ENCODE data around the gene PERCC1.

The PERCC1 gene

DNA sequence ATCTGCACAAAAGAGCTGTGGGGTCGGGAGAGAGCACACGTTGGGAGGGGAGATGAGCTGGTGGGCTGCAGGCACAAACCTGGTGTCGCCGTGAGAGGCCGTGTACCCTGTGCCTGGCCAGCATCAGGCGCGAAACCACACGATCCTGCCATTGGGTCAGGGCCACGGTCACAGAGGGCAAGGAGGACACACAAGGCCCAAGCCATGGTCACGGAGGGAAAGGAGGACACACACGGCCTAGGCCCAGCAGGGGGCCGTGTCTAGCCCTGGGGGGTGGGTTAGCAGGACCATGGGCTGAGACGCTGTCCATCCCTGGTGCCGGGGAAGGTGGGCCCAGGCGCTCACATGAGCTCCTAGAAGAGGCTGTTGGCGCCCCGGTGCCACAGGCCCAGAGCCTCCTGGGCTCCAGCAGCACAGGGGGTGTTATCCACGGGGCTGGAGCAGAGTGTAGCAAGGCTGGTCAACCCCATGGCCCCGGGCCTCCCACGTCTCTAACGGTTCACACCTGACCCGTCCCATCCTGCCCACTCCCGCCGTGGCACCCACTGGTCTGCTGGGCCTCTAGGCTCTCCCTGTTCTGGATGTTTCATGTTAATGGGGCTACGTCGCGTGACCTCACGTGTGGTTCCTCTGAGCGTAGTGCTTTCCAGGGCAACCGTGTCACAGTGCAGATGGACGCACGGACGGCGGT lies 21.0 kb downstream of the PERCC1 start:
- TF ChIP-seq, protein P1, sequence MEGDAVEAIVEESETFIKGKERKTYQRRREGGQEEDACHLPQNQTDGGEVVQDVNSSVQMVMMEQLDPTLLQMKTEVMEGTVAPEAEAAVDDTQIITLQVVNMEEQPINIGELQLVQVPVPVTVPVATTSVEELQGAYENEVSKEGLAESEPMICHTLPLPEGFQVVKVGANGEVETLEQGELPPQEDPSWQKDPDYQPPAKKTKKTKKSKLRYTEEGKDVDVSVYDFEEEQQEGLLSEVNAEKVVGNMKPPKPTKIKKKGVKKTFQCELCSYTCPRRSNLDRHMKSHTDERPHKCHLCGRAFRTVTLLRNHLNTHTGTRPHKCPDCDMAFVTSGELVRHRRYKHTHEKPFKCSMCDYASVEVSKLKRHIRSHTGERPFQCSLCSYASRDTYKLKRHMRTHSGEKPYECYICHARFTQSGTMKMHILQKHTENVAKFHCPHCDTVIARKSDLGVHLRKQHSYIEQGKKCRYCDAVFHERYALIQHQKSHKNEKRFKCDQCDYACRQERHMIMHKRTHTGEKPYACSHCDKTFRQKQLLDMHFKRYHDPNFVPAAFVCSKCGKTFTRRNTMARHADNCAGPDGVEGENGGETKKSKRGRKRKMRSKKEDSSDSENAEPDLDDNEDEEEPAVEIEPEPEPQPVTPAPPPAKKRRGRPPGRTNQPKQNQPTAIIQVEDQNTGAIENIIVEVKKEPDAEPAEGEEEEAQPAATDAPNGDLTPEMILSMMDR (IDR thresholded peaks at IDR 0.05; ENCODE audit: low read depth, low read length): no peak
- no peak for DNase-seq
- H3K9me3 ChIP-seq (ENCODE audit: severe bottlenecking): no peaks in the 10 kb centered on the region
- H3K27ac ChIP-seq: no peak overlapping the region
- peaks cover 49% of the 10 kb centered on the region for H3K36me3 ChIP-seq
- no peaks in the 10 kb centered on the region for H3K27me3 ChIP-seq (ENCODE audit: insufficient read depth, low read depth, severe bottlenecking)
- no peak overlapping the region for H3K4me3 ChIP-seq (ENCODE audit: low read depth, low read length)

DNA sequence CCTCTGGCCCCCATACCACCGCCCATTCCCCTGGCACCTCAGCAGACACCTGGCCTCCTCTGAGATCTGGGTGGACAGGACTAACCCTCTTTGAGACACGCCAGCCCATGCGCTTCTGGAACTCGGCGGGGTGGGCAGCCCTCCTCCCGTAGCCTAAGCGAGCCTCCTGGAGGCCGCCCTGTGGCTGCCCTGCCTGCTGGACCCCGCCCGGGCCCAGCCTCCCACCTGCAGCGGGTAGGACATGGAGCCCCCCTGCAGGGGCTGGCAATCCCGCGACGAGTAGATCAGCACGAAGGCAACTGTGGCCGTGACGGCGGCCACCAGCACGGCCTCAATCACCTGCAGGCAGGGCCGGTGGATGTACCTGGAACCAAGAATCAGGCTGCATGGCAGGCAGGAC lies 21.7 kb downstream of the PERCC1 start:
- no peak for DNase-seq
- Histone ChIP-seq H3K27me3 (ENCODE audit: insufficient read depth, low read depth, severe bottlenecking) (no peaks in the 10 kb centered on the region), H3K4me3 (ENCODE audit: low read depth, low read length) (no peak overlapping the region), H3K36me3 (peaks cover 49% of the 10 kb centered on the region), H3K9me3 (ENCODE audit: severe bottlenecking) (no peaks in the 10 kb centered on the region), H3K27ac (no peak overlapping the region)
- TF ChIP-seq, protein P1 (IDR thresholded peaks at IDR 0.05; ENCODE audit: low read depth, low read length): no peak

DNA sequence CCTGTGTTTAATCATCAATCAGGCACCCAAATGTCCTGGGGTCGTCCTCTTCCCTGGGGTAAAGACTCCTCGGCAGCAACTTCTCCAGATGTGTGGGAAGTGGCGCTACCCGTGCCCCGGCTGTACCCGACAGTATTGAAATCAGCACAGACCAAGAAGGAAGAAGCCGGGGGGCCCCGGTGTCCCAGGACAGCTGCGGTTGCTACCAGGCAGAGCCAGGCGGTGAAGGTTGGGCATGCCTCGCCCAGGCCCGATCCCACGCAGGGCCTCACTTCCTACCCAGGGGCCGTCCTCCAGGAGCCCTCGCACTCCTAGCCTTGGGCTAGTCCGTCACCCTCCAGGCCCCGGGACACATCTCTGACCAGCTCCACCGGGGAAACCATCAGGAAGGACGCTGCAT lies 22.4 kb downstream of the PERCC1 start:
- Histone ChIP-seq H3K4me3 (ENCODE audit: low read depth, low read length) (no peak overlapping the region), H3K36me3 (peaks cover 49% of the 10 kb centered on the region)
- TF ChIP-seq, protein P1 (IDR thresholded peaks at IDR 0.05; ENCODE audit: low read depth, low read length): no peak

DNA sequence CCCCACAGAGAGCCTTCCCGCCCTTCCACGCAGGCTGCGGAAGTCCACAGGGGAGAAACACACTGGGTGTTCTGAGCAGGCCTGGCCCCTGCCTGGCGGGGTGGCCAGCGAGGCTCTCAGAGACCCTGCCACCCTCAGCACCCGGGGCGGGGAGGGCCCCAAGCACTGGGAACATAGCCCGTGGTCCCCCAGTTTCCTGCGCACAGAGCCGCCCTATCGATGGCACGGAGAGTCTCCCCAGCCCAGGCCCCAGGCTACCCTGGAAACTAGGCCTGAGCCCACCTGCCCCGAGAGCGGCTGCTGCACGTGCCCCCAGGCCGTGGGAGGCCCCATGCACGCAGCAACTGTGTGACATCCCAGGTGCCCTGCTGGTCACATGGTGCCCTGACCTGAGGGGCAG lies 23.7 kb downstream of the PERCC1 start:
- H3K4me3 ChIP-seq (ENCODE audit: low read depth, low read length): no peak overlapping the region
- H3K36me3 ChIP-seq: peaks cover 50% of the 10 kb centered on the region
- H3K27me3 ChIP-seq (ENCODE audit: insufficient read depth, low read depth, severe bottlenecking): no peaks in the 10 kb centered on the region
- TF ChIP-seq, protein P1 (IDR thresholded peaks at IDR 0.05; ENCODE audit: low read depth, low read length): no peak
- no peak overlapping the region for H3K27ac ChIP-seq
- H3K9me3 ChIP-seq (ENCODE audit: severe bottlenecking): no peaks in the 10 kb centered on the region
- DNase-seq: no peak

More for the DNA sequence above, 22.4 kb downstream of the PERCC1 start:
- no peak for DNase-seq
- Histone ChIP-seq H3K9me3 (ENCODE audit: severe bottlenecking) (no peaks in the 10 kb centered on the region), H3K27ac (no peak overlapping the region), H3K27me3 (ENCODE audit: insufficient read depth, low read depth, severe bottlenecking) (no peaks in the 10 kb centered on the region)

DNA sequence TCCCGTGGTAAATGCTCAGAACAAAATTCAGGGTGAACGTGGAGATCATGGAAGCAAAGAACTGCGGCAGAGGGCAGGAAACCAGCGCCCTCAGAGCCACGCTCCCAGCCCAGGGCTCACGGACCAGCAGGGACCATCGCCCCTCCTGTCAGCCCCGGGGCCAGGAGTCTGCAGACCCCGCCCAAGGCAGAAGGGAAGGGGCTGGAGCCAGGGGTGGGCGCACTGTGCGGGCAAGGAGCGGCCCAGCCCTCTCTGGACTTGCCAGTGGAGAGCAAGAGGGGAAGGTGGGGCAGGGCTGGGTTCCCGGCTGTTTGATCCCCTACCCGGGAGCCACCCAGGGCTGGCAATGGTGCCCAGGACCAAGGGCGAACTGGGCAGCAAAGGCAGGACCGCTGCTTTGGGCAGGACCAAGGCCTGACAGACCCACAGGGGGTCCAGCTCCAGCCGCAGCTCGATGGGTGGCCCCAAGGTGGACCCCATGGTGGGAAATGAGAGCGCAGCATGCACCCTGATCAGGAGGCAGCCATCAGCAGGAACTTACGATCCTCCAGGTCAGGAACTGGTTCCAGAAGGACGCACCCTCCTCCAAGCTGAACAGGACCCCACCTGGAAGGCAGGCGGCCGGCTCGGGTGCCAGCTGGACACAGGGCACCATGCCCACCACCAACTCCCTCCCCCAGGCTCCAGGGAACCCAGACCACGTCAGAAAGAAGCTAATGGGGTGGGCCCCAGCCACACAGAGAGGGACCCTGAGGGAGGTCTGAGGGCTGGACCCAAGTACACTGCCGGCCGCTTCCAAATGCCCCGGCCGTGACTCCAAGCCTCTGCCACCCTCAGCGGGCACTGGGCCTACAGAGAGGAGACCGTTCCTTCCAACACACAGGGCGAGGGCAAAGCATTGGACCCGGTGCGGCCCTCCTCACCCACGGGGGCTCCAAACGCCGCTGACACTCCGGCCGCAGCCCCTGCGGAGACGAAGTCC lies 24.6 kb downstream of the PERCC1 start:
- H3K9me3 ChIP-seq (ENCODE audit: severe bottlenecking): no peaks in the 10 kb centered on the region
- no peak for DNase-seq
- H3K27ac ChIP-seq: no peak overlapping the region
- no peak overlapping the region for H3K4me3 ChIP-seq (ENCODE audit: low read depth, low read length)
- TF ChIP-seq, protein P1 (IDR thresholded peaks at IDR 0.05; ENCODE audit: low read depth, low read length): no peak
- no peaks in the 10 kb centered on the region for H3K27me3 ChIP-seq (ENCODE audit: insufficient read depth, low read depth, severe bottlenecking)
- H3K36me3 ChIP-seq: peaks cover 51% of the 10 kb centered on the region
